ENCODE data around the gene ACBD4.

Gene ACBD4

GRCh38 chr17:45138911-45139532 lies 3.5 kb downstream of the ACBD4 start:
- DNase-seq: no peak

GRCh38 chr17:45139533-45139920 lies 4.0 kb downstream of the ACBD4 start:
- no peak for DNase-seq

DNA sequence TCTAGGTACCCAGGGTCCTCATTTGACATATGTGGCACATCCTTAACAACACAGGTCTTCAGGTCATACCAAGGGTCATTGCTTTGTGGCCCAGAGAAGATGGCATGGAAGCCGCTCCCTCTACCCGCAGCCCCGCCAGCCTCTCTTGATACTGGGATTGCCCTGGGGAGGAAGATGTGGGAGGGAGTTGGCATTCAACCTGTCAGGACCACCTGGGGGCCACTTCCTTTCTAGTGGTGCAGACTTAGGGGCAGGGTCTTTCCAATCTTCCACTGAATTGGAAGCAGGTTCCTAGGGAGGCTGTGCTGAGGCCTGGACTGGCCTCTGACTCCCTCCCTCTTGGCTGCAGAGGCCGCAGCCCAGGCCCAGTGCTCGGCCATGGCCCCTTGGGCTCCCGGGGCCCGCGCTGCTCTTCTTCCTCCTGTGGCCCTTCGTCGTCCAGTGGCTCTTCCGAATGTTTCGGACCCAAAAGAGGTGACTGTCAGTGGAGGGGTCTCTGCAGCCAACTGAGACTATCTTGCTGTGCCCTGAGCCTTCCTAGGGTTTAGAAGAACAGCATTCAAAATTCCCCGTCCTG lies 7.7 kb downstream of the ACBD4 start:
- no peak for DNase-seq

DNA sequence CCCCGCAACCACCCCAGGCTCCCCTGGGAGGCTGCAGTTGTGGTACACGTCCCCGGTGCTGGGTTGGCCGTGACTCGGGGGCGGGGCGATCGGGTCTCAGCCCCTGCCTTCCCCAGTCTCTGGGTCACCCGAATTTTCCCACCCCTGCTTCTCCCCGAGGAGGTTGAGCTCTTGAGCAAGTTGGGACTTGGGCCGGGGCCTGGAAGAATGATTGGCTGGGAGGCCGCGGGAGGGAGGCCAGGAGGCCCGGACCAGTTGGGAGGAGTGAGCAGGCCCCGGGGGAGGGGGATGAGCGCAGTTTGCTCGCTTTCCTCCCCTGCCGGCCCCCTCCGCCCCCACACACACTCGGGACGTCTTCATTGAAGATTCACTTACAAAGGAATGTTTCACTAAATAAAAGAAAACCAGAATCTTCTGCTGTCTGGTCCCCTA lies 8.3 kb downstream of the ACBD4 start:
- no peak for DNase-seq

GRCh38 chr17:45144199-45145034 lies 8.9 kb downstream of the ACBD4 start:
- no peak for DNase-seq

GRCh38 chr17:45145035-45145389 lies 9.5 kb downstream of the ACBD4 start:
- no peak for DNase-seq

GRCh38 chr17:45146166-45146565 lies 10.7 kb downstream of the ACBD4 start:
- no peak for DNase-seq

DNA sequence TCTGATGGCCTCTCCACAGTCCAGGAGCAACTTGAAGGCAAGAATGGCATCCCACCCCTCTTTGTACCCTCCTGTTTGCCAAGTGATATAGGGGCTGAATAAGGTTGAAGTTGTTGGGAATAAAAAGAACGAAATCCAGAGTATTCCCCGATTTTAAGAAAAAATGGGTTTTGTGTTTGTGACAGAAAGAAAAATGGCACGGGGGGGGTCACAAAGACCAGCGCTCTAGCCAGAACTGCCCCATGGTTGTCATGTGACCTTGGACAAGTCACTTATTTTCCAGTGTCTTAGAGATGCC lies 11.1 kb downstream of the ACBD4 start:
- DNase-seq: no peak

DNA sequence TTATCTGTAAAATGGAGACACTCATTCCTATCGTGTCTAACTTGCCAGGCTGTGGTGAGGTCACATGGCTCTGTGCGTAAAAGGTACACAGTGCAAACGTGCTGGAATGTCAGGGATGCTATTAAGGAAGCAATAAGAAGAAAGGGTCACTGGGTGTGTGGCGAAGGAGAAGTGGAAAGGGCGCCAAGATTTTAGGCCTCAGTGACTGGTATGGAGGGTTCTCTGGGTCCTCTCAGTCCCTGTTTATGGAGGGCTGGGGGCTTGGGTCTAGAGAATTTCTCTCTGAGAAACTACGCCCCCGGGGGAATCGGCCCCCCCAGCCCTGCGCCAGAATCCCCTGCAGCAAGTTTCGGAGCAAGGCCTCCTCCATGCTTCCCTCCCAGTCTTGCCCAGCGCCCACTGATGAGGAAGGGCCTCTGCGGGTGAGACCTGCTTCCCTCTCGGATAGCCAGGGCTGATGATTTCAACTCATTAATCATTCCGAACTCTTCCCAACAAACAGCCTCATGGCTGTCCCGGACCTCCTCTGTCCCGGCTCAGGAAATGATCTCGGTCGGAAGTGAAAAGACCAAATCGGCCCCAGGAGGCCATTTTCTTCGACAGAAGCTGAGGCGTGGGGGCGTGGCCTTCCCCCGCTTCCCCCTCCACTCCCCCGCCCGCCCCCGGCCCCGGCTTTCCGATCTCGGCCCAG lies 11.5 kb downstream of the ACBD4 start:
- DNase-seq: peak in 1 of 2 experiments; percentile 68

GRCh38 chr17:45147581-45148182 lies 12.2 kb downstream of the ACBD4 start:
- DNase-seq: peak; percentile 77 to 93

- DNase-seq: peak; percentile 99
Measured at GRCh38 chr17:45148183-45149036, 12.9 kb downstream of the ACBD4 start, which contains the start of gene HEXIM1. Gene HEXIM1 (plus strand): TSS chr17:45148475. CDS start chr17:45149191, 716 bp downstream.

GRCh38 chr17:45149037-45149668 lies 13.7 kb downstream of the ACBD4 start:
- peak; percentile 69 to 76 for DNase-seq

DNA sequence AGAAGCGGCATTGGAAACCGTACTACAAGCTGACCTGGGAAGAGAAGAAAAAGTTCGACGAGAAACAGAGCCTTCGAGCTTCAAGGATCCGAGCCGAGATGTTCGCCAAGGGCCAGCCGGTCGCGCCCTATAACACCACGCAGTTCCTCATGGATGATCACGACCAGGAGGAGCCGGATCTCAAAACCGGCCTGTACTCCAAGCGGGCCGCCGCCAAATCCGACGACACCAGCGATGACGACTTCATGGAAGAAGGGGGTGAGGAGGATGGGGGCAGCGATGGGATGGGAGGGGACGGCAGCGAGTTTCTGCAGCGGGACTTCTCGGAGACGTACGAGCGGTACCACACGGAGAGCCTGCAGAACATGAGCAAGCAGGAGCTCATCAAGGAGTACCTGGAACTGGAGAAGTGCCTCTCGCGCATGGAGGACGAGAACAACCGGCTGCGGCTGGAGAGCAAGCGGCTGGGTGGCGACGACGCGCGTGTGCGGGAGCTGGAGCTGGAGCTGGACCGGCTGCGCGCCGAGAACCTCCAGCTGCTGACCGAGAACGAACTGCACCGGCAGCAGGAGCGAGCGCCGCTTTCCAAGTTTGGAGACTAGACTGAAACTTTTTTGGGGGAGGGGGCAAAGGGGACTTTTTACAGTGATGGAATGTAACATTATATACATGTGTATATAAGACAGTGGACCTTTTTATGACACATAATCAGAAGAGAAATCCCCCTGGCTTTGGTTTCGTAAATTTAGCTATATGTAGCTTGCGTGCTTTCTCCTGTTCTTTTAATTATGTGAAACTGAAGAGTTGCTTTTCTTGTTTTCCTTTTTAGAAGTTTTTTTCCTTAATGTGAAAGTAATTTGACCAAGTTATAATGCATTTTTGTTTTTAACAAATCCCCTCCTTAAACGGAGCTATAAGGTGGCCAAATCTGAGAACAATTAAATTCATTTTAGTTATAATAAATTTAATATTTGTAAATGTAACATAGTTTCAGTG lies 14.5 kb downstream of the ACBD4 start:
- DNase-seq: no peak

GRCh38 chr17:45150911-45151809 lies 15.7 kb downstream of the ACBD4 start:
- no peak for DNase-seq

GRCh38 chr17:45155029-45155428 lies 19.5 kb downstream of the ACBD4 start:
- no peak for DNase-seq

GRCh38 chr17:45155483-45155882 lies 20.0 kb downstream of the ACBD4 start:
- DNase-seq: no peak

DNA sequence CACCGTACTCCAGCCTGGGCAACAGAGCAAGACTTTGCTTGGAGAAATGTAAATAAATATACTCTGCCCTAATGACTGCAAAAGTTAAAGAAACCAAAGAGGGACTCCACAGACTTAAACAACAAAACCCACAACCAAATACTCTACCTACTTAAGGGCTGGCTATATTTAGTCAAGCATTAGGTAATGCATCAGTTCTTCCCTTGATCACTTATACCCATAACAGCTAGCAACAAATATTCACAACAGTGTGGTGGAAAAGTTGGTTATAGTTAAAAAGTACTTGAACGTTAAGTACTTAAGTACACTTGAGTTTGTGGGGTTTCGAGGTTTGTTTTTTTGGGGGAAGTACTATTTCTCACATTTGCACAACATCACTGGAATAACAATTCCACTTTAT lies 20.8 kb downstream of the ACBD4 start:
- no peak for DNase-seq

DNA sequence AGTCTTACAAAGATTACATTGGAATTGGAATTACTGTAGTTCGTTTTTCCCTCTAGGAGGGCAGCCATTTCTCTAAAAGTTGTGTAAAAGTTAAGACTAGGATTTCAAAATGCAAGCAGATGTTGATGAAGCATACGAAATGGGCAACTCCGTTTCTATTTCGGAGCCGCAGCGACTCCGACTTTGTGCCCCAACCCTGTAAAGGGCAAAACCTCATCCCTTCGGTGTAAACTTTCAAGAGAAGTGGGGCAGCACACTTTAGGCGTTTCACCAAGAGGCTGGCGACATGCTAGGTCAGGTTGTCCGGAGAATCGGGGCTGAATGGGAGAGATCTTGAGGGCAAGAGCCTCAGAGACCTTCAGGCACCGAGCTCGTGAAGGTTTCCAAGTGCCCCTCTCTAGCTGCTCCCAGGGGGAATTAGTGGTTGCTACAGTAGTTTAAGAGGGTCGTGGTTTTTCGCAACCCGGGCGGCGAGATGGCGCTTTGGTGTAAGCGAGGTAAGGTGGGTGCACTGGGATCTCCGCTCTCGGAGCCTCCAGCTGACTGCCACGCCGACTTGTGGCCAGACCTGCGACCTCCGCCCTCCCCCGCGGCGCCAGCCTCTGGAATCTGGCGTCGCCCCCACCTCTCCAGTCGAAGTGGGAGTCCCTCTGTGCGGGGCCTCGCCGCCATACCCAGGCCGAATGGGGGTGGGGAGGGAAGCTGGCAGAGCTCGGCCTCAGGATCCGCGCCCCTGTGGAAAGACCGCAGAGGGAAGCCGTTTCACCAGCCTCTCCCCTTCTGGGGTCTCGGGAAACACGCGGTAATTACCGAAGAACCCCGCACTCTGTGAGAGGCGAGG lies 25.2 kb downstream of the ACBD4 start:
- DNase-seq: peak; percentile 42 to 51

Measured in NCI-H1930 (cell line).